Neutrophil (primary cell): ENCODE measurements around the gene PABPC3.

Source experiments
- H3K27ac ChIP-seq: fragments of 200-600 bp; sonication (generic); 2 replicates; pipeline ENCODE4 v1.5.1; 2016; ENCODE audit warnings: mild to moderate bottlenecking, moderate library complexity
- H3K27me3 ChIP-seq: fragments of 200-600 bp; sonication (generic); 2 replicates; pipeline ENCODE4 v1.6.0; 2016; ENCODE audit warnings: mild to moderate bottlenecking
- H3K36me3 ChIP-seq: fragments of 200-600 bp; sonication (generic); 2 replicates; pipeline ENCODE4 v1.5.1; 2017
- H3K4me1 ChIP-seq, 2 experiments: fragments of 200-600 bp in 1 of 2; sonication (generic) in 1 of 2; 1 replicate in 1 of 2; 2 replicates in 1 of 2; pipeline versions ENCODE4 v1.5.1 to v1.6.1; 2013 to 2016; ENCODE audit warnings: low read depth in 1 of 2, low read length in 1 of 2, mild to moderate bottlenecking in 1 of 2, moderate library complexity in 1 of 2; ENCODE audit not compliant: control insufficient read depth in 1 of 2, insufficient read depth in 1 of 2
- H3K4me3 ChIP-seq, 2 experiments: fragments of 200-600 bp in 1 of 2; sonication (generic) in 1 of 2; 1 replicate in 1 of 2; 2 replicates in 1 of 2; pipeline ENCODE4 v1.5.1; 2013 to 2016; ENCODE audit warnings: low read depth in 1 of 2, low read length in 1 of 2, mild to moderate bottlenecking in 1 of 2, moderate library complexity in 1 of 2
- H3K9me3 ChIP-seq: fragments of 200-600 bp; sonication (generic); 2 replicates; pipeline ENCODE4 v1.5.1; 2016
- TF ChIP-seq, protein P1 (sequence below): fragments of 200-600 bp; sonication (generic); IDR thresholded peaks from 2 replicates; pipeline ENCODE4 v1.5.1; 2016; ENCODE audit warnings: antibody characterized with exemption

Gene PABPC3

GRCh38 chr13:25085125-25085742, 10.7 kb upstream of the PABPC3 start:
- no peak overlapping the region for H3K27ac ChIP-seq
- H3K36me3 ChIP-seq: no peaks in the 10 kb centered on the region
- no peak overlapping the region for H3K4me3 ChIP-seq
- no peaks in the 10 kb centered on the region for H3K9me3 ChIP-seq
- TF ChIP-seq, protein P1, sequence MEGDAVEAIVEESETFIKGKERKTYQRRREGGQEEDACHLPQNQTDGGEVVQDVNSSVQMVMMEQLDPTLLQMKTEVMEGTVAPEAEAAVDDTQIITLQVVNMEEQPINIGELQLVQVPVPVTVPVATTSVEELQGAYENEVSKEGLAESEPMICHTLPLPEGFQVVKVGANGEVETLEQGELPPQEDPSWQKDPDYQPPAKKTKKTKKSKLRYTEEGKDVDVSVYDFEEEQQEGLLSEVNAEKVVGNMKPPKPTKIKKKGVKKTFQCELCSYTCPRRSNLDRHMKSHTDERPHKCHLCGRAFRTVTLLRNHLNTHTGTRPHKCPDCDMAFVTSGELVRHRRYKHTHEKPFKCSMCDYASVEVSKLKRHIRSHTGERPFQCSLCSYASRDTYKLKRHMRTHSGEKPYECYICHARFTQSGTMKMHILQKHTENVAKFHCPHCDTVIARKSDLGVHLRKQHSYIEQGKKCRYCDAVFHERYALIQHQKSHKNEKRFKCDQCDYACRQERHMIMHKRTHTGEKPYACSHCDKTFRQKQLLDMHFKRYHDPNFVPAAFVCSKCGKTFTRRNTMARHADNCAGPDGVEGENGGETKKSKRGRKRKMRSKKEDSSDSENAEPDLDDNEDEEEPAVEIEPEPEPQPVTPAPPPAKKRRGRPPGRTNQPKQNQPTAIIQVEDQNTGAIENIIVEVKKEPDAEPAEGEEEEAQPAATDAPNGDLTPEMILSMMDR: no peak
- no peaks in the 10 kb centered on the region for H3K4me1 ChIP-seq
- peaks cover 21% of the 10 kb centered on the region for H3K27me3 ChIP-seq

DNA sequence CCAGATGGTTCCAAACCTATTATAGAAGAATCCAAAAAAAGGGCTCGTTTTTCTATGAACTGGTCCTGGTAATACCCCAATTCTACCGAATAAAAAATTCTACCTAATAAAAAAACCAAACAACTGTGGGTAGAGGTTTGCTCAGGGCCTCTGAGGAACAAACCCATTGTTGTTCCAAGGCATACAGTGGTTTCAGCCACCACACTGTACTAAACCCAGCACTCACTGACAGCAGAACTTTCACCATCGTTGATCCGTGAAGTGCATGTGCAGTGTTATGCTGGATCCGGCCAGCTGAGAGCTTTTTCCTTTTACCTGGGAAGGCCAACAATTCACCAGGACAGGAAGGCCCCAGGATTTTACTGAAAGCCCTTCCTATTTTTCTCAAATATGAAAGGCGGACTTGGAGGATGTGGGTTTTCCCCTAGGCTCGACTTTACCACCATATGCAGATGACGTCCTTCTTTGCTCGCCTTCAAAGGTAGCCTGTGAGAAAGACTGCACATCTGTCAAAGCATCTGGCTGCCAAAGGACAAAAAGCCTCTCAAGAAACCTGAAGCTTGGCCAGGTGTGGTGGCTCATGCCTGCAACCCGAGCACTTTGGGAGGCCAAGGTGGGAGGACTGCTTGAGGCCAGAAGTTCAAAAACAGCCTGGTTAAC, 7.2 kb upstream of the PABPC3 start:
- no peaks in the 10 kb centered on the region for H3K4me1 ChIP-seq
- peaks cover 37% of the 10 kb centered on the region for H3K27me3 ChIP-seq
- no peaks in the 10 kb centered on the region for H3K9me3 ChIP-seq
- TF ChIP-seq, protein P1: no peak
- no peak overlapping the region for H3K27ac ChIP-seq
- no peaks in the 10 kb centered on the region for H3K36me3 ChIP-seq
- no peak overlapping the region for H3K4me3 ChIP-seq

GRCh38 chr13:25097426-25097825, 1.5 kb downstream of the PABPC3 start:
- H3K27me3 ChIP-seq: peaks cover 62% of the 10 kb centered on the region
- H3K4me3 ChIP-seq: no peak overlapping the region
- H3K4me1 ChIP-seq: no peaks in the 10 kb centered on the region
- TF ChIP-seq, protein P1: no peak
- H3K36me3 ChIP-seq: no peaks in the 10 kb centered on the region
- H3K9me3 ChIP-seq: no peaks in the 10 kb centered on the region
- no peak overlapping the region for H3K27ac ChIP-seq

DNA sequence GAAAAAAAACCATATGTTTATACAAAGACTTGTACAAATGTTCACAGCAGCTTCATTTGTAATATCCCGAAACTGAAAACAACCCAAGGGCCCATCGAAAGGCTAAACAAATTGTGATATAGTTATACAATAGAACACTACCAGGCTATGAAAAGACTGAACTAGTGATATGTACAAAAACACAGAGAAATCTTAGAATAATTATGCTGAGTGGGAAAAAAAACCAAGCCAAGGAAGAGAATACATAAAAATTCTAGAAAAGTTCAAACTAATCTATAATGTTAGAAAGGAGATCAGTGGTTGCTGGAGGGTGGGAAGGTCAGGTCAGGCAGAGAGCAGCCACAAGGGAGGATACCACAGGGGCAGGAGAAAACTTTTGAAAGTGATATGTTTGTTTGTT, 7.8 kb downstream of the PABPC3 start:
- peaks cover 10% of the 10 kb centered on the region for H3K27me3 ChIP-seq
- H3K27ac ChIP-seq: no peak overlapping the region
- TF ChIP-seq, protein P1: no peak
- H3K9me3 ChIP-seq: no peaks in the 10 kb centered on the region
- H3K4me3 ChIP-seq: no peak overlapping the region
- H3K4me1 ChIP-seq: no peaks in the 10 kb centered on the region
- no peaks in the 10 kb centered on the region for H3K36me3 ChIP-seq

- no peaks in the 10 kb centered on the region for H3K9me3 ChIP-seq
- H3K27me3 ChIP-seq: peaks cover 50% of the 10 kb centered on the region
- no peaks in the 10 kb centered on the region for H3K4me1 ChIP-seq
- H3K36me3 ChIP-seq: no peaks in the 10 kb centered on the region
- TF ChIP-seq, protein P1: no peak
- H3K4me3 ChIP-seq: no peak overlapping the region
- H3K27ac ChIP-seq: no peak overlapping the region
These were observed 13.4 kb downstream of the PABPC3 start for GRCh38 chr13:25109341-25109740.
